Right kidney (tissue), 1 donor: ENCODE data around the gene MCC.

ENCODE experiments used
- DNase-seq: peaks from one replicate; pipeline ENCODE4 v3.0.0-alpha.2; 2016

The MCC gene

DNA sequence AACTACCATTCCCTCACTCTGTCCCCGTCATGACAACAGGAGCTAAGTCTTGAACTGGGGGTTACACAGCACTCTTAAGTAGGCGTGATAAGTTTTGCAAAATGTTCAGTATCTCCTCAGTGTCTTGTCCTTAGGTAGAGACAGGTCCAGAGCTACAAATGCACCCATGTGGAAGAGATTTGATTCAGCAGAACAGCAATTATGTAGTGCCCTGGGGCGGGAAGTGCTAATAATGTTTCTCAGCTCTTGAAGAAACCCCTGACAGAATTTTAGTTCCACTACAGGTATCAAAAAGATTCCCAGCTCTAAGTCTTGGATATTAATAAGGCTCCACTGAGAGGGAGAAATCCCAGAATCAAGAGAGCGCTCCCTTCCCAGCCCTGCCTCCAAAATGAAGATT lies 462.0 kb downstream of the MCC start:
- no peak for DNase-seq

DNA sequence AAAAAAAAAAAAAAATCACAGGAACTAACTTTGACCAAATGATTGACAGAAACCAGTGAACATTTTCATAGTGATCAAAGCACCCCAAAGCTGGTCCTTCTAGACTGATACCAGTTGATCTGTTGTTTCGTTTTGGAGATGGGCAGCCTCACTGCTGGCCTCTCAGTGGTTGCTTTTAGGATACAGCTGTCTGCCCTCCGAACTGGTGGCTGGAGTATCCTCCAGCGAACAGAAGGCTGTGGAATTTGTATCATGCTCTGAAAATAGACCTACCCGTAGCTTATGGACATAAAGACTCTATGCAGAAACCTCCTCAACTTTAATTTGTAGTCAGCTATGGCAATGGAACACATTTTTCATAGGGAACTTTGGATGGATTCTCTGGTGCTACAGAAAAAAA lies 462.7 kb downstream of the MCC start:
- DNase-seq = no peak

DNA sequence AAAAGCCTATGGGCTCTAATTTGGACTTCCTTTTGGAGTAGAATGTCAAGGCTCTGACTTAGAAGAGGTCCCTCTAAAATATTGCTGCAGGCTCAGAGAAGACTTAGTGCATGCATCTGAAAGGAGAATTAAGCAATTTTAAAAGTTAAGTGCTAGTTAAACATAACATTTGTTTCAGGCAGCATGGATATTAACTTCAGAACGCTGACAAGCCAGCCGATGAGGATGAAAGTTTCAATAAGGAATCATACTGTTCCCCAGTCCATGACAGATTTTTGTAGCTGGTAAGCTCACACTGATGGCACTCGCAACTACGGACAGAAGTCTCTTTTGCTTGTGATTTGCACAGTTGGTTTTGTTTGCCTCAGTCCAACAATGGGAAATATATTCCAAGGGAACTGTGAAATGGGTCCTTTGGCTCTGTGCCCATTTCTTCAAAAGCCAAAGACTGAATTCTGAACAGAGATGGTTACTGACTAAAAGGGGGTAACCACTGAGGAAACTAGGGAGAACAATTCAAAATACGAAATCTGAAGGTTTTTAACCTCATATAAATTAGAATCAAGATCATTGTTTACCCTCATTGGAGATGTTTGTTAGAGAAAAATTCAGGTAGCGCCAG lies 464.1 kb downstream of the MCC start:
- DNase-seq = no peak

DNA sequence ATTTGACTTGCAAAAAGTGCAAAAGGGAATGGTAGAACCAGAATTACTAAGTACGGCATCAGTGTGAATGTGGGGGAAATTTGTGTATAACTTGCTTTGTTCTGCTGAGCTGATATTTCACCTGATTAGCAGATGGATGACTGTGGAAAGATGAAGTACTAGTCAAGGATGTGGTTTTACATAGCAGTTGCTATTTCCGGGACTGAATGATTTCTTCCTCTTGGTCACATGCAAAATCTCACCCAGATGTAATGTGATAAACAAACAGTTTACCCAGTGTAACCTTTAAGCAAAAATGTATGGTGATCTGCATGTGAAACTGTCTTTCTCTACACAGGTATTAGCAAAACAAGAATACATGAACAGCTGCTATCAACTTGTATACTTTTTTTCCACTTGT lies 465.6 kb downstream of the MCC start:
- DNase-seq = no peak

DNA sequence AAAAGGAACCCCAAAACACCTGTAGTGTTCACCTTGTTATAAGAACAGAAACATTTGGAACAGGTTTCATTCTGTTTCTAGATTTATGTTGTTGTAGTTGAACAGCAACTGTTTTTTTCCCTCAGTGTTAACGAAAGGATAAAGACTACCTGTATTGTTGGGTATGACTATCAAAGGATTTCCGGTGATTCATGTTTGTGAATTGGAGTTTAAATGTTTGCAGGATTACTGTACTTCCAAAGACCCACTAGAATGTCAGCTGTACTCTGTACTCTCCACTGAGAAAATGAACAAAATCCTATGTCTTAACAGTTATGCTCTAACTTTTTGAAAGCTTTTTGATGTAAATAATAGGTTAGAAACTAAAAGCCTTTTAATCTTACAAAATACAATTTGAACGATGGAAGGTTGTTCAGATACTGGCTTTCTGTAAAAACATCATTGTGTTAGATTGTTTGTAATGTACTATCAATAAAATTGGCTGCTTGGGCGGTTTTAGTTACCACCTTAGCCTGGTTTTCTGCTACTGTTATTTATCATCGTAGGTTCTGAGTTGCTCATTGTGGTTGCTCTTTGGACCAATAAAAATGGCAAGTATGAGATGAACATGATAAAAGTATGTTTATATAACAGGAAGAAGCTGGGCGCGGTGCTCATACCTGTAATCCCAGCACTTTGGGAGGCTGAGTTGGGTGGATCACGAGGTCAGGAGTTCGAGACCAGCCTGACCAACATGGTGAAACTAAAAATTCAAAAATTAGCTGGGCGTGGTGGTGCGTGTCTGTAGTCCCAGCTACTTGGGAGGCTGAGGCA lies 467.6 kb downstream of the MCC start:
- no peak for DNase-seq

DNA sequence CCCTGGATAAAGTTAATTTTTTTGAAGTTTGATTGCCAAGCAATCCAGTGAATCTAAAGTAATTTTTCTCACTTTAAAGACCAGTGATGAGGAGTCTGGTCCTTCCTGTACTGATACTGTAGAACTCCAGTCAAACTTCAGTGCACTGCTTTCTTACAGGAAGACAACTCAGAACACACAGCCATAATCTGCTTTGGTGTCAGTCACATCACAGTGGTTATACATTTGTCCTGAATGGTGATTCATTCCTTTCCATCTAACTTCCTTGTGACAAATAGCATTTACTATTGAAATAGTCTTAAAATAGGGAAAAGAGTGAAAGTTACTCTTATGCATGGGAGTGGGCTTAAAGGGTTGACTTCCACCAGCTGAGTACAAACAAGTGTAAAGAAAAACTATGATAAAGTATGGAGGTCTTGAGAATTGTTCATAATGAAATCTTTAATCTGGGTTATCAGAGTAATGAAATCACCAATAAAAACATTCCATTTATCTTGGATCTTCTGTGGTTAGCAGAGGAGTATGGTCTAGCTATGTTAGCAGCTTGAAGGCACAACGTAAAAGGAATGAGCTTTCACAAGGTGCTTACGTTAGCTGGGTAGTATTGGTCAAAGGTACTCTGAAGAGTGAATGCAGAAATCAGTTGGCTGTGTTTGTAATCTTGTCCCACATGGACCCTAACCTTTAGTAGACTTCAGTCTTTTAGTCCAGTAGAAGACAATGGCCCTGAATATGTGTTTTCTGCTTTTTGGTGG lies 470.2 kb downstream of the MCC start:
- no peak for DNase-seq

DNA sequence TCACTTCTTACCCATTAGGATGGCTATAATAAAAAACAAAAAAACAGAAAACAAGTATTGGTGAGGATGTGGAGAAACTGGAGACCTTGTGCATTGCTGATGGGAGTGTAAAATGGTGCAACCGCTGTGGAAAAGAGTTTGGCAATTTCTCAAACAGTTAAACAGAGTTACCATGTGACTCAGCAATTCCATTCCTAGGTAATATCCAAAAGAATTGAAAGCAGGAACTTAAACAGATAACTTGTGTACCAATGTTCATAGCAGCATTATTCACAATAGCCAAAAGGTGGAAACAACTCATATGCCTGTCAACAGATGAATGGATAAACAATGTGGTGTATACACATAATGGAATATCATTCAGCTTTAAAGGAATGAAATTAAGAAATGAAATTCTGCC lies 482.8 kb downstream of the MCC start:
- no peak for DNase-seq

DNA sequence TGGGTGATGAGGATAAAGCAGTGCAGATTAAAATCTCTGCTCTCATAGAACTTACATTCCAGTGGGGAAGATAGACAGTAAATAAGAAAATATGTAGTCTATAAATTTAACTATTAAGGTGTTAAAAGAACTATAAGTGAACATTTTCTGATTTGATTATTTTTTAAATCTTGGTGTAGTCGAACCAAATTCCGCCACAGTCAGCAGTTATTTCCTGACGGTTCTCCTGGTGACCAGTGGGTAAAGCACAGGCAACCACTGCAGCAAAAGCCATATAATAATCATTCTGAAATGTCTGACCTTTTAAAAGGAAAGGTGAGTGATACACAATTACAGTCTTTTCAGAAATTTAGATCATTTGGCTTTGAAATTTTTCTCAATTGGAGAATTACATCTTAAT lies 484.5 kb downstream of the MCC start:
- DNase-seq = no peak

DNA sequence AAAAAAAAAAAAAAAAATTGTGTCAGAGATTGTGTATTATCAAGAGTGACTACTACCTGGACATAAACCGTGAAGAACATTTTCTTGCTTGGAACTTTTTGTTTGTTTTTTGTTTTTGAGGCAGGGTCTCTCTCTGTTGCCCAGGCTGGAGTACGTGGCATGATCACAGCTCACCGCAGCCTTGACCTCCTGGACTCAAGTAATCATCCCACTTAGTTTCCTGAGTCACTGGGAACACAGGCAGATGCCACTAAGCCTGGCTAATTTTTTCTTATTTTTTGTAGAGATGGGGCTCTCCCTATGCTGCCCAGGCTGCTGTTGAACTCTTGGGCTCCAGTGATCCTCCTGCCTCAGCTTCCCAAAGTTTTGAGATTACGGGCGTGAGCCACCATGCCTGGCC lies 485.8 kb downstream of the MCC start:
- DNase-seq = no peak

DNA sequence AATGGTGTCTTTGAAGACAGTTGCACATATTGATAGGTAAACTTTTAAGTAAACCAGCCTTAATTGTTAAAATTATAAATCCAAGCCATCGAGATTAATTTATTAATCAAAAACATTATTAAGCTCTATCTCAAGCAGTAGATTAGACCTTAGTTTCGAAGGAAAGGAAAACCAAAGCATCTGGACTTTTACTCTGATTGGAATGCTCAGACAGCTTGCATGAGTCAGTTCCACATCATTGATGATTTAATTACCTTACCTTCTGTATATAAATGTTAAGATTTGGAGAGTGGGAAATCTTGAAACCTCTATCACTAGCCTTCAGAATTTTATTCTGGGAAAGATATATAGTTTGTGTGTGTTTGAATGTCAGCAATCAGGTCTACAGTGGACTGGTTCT lies 487.8 kb downstream of the MCC start:
- no peak for DNase-seq

DNA sequence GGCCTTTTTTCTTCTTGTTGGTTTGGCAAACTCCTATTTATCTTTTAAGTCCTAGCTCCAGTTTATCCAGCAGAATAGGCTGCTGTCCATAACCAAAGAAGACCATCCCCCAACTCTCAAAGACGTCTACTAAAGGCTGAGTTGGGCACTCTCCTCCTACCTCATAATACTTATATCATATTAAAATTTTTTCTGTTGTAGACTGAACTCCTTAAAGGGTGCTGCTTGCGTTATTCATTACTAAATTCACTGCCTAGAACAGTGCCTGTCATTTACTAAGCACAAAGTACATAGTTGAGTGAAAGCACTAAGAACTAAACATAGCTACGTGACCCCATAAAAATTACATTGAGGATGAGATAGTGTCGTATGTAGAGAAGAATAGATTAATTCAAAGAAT lies 490.0 kb downstream of the MCC start:
- no peak for DNase-seq

DNA sequence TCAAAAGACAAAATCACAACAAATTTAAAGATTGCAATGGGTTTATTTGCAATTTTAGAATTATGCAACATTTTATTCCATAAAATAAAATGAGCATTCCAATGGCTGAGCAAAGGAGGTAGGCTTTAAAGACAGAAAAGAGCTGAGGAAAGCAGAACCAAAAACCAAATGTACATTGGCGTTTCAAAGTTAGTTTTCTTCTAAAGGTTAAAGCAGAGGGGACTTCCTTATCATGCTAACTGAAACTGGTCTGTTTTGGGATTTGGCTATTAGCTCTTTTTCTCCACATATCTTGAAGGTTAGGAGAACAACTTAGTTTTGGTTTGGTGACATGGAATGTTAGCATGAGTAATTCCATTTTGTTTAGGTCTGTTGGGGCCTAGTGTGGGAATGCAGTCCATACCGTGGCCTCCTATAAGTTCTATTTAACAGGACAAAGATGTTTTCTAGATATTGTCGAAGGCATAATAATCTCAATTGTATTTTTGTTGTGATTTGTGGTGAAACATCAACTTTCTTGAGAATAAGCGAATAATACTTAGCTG lies 491.4 kb downstream of the MCC start:
- DNase-seq = no peak

DNA sequence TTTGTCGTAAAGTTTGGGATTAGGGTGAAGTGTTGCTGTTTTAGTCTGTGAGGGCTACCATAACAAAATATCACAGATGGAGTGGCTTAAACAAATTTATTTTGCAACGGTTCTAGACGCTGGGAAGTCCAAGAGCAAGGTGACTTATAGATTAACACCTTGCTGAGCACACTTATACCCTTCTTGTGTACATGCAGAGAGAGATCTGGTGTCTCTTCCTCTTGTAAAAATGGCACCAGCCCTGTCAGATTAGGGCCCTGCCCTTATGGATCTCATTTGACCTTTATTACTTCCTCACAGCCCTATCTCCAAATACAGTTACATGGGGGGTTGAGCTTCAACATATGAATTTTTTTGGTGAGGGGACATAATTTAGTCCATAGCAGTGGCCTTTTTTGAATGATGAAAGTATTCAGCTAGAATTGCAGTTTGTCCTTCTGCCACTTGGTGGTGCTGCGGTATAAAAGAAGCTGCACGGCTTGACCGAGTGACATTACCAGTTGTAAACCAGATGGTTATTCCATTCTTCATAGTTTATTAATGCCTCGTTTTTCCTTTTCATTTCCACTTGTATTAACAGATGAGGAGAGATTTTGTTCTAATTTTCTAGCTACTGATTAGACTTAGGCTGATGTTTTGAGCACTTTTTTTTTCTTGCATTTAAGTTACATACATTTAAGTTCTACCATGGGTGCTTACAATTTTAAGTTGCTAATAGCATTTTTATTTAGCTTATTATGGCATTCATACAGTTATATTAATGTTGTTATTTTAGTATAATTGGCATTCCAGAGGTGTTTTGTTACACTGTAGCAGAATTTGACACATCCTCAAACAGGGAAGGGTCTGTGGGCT lies 492.3 kb downstream of the MCC start:
- DNase-seq = peak; percentile 22

DNA sequence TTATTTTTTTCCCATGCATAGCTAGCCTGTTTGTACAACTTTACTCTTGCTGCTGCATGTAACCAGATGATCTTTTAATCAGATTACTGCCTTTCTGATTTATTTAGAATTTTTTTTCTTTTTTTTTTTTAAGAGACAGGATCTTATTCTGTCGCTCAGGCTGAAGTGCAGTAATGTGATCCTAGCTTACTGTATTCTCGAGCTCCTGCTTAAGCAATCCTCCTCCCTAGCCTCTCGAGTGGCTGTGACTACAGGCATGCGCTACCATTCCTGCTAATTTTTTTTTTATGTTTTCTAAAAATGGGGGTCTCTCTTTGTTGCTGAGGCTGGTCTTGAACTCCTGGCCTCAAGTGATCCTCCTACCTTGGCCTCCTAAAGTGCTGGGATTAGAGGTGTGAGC lies 502.0 kb downstream of the MCC start:
- no peak for DNase-seq

DNA sequence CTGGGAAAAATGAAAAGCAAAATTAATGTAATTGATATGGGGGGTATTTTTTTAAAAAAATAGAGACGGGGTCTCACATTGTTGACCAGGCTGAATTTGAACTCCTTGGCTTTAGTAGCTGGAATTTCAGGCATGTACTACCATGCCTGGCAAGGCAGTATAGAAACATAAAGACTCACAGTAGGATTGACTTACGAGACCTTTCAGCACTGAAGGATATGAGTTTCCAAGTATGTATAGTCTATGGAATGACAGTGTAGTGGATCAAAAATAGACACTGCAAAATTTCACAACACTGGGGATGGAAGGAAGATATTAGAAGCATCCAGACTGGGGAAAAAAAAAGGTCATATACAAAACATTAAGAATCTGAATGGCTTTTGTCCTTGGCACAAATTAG lies 504.9 kb downstream of the MCC start:
- DNase-seq = no peak

DNA sequence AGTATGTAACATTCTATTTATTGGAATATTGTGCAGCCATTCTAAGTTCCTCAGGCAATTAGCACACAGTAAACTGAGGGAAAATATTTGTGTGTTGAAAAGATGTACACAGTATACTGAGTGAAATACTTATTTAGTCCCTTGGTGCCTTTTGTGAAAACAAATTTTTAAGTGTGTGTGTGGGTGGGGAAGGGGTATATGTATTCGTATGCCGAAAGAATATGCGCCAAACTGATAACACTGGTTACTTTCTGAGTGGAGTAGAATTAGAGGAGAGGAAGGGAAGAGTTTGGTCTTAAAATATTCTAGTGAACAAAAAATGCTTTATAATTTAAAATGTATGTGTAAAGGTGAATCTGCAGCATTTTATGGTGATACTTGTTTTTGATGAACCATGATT lies 508.5 kb downstream of the MCC start:
- no peak for DNase-seq

DNA sequence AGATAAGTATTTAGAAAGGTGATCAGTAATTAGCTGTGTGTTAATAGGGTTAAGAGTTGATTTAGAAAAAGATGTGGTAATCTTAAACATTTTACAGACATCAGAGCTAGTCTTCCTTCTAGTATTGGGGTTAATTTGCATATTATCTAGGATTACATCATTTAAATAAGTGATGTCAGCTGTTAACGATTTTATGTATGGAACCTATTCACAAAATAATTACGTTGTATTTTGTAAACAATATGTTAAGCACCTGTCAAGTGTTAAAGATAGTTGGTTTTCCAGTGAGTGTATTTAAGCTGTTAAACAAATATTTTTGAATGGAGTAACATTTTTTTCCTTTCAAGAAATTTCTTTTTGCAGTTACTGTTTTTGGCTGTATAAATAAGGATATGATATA lies 509.4 kb downstream of the MCC start:
- DNase-seq = no peak

DNA sequence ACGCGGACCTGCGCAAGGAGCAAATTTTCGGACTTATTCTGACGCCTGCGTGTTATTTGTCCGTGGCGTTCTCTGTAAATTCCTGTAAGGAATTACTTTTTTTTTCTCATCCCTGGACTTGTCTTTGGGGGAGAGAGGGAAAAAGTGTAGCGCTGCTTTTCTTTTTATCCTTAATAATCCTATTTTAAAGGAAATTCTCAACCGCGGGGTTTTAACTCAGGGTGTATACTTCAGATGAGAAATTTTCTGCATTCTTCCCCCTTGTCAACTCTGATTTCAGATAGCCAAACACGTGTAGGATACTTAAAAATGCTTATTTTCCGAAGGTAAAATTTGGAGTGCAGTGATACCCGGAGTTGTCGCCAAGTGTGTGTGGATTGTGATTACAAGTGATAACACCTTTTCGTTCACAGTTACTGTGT lies 510.8 kb downstream of the MCC start:
- DNase-seq = no peak

DNA sequence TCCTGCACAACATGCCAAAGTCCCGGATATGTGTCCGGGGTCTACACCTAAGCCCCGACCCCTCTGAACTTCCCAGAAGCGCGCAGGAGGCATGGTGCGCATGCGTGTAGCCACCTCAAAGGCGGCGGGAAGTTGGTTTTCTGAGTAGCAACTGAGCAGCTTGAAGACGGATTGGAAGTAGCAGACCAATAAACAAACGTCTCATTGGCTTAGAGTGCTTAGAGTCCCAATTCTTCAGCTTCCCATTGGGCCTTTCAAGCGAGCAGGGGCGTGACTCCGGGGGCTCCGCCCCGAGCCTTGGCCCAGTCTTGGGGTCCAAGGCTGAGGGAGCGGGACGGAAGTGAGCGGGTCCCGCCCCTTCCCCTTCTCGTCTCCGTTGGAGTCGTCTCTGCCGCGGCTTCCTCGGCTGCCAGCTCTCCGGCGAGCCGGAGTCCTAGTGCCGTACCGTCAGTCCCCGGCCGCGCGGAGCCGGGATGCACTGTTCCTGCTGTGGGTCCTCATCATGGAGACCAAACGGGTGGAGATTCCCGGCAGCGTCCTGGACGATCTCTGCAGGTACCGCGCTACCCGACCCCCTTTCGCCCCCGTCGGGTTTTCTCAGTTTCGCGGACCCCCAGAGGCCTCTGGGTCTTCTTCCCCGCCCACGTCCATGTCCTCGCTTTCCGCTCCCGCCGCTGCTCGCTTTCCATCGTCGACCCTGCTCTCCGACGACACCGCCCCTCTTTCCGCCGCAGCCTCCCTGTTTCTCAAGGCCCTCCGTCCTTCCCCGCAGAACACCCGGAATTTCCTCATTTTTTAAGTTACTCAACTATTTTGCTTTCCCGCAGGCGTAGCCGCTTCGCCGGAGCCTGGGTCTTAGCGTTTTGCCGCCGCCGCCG lies 511.6 kb downstream of the MCC start, which contains the start of gene DCP2:
TSS of gene DCP2 (plus strand) at position 367 of the 878 bp plus-strand sequence. CDS start at position 503, 136 bp downstream.
- peak; percentile 94 for DNase-seq

DNA sequence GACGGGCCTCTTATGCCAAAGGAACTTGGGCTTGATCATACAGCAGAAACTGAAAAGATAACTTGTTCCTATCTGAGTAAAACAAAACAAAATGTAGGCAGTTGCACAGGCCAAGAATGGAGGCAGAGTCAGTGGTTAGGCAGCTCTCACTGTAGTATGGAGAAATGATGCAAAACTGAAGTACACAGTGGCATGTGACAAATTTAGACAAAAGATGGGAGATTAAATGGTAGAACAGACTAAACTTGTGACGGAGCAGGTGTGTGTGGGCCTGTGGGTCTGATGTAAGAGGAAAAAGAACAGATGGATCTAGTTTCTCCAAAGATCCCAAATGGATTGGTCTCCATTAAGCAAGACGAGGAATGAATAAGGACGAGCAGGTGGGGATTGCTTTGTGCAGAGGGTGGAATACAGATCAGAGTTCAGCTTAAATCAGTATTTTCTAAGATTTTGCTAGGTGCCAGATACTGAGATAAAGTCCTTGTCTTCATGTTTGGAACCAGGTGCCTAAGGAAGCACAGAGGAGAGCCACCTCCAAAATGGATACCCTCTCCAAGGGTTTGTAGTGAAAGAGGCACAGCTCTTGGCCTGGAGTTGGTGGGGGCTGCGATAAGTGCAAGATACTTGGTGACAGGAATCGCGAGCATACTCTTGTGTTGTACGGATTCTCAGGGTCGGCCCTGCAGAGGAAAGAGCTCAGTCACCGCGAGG lies 512.4 kb downstream of the MCC start:
- DNase-seq = no peak
